ENCODE results near the gene DEFB131B. TPM values are rescaled to one million over a fixed set of nuclear protein-coding genes. Genes with fewer than 3 reads are reported as not detected.
"Not testable (repeated sequence)": the region's sequence is repeated elsewhere in the genome, so short reads cannot be mapped to it uniquely, and the experiment has no call there.

Gene DEFB131B
- total RNA-seq, 1 donor from 2014 or later: not detected

DNA sequence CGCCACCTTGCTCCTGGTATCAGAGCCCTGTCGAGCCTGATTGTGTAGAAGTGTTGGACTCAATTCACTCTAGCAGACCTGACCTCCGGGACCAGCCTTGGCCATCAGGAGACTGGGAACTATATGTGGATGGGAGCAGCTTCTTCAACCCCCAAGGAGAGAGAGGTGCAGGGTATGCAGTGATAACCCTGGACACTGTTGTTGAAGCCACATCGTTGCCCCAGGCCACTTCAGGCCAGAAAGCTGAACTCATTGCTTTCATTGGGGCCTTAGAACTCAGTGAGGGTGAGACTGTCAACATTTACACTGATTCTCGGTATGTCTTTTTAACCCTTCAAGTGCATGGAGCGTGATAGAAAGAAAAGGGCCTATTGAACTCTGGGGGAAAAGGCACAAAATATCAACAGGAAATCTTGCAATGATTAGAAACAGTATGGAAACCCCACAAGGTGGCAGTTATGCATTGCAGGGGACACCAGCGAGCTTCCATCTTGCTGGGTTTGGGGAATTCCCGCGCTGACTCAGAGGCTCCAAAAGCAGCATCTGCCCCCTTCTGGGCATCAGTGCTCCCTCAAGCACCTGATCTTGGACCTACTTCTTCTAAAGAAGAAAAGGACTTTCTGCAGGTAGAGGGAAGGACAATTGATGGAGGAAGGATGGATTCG lies 33.2 kb downstream of the DEFB131B start:
- DNase-seq (ENCODE audit: low spot score): not testable (repeated sequence)

- DNase-seq (ENCODE audit: low spot score): peak; percentile 16
These were observed 33.7 kb downstream of the DEFB131B start for GRCh38 chr11:71911986-71912340.

DNA sequence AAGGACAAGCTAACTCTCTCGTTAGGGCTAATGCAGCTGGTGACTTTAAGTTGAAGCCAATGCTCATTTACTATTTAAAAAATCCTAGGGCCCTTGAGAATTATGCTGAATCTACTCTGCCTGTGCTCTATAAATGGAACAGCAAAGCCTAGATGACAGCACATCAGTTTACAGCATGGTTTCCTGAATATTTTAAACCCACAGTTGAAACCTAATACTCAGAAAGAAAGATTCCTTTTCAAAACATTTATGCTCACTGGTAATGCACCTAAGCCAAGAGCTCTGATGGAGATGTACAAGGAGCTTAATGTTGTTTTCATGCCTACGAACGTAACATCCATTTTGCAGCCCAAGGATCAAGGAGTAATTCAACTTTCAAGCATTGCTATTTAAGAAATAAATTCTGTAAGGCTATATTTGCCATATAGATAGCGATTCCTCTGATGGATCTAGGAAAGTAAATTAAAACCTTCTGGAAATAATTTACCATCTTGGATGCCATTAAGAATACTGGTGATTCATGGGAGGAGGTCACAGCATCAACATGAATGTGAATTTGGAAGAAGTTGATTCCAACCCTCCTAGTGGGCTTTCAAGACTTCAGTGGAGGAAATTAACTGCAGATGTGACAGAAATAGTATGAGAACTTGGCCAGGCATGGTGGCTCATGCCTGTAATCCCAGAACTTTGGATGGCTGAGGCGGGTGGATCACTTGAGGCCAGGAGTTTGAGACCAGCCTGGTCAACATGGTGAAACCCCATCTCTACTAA lies 35.7 kb downstream of the DEFB131B start:
- no peak for DNase-seq (ENCODE audit: low spot score)

GRCh38 chr11:71914617-71915189 lies 36.5 kb downstream of the DEFB131B start:
- no peak for DNase-seq (ENCODE audit: low spot score)

- no peak for DNase-seq (ENCODE audit: low spot score)
These were observed 39.4 kb downstream of the DEFB131B start for GRCh38 chr11:71917646-71918140.

- DNase-seq (ENCODE audit: low spot score): peak; percentile 83
These were observed 49.8 kb downstream of the DEFB131B start, which contains the start of gene XNDC1N for GRCh38 chr11:71927820-71928736. Gene XNDC1N, minus strand, starts transcription at chr11:71928594. Its CDS starts 5,241 bp downstream, at chr11:71923353.

DNA sequence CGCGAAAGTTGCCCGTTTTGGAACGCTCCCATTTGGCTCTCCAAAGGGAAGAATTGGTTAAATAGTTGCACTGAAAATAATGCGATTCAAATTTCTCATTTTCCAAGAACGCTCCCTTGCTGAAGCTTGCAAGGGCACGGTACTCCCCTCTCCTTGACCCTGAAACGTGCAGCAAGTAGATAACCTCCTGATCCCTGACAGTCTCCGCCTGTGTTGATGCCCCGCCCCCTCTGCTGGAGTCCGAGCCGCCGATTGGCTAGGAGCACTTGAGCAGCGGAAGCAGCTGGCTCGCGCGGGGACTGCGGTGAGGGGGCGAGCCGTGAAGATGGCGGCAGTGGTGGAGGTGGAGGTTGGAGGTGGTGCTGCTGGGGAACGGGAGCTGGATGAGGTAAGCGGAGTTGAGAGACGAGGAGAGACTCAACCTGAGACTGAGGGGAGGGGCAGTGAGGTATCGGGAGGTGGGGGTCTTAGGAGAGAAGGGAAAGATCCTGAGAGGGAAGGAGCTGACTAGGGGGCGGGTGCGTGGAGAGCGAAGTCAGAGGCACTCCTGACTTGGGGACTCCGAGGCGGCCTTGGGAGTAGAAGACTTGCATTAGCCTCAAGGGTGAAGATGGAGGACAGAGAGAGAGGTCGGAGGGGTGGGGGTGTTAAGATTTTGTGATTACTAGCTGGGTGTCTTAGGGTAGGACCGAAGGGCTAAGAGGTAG lies 50.6 kb downstream of the DEFB131B start, which contains the start of gene RNF121:
Gene RNF121, plus strand, starts transcription at position 310 of the 707 bp plus-strand sequence. Its CDS starts 16 bp downstream, at position 326.
- peak; percentile 96 for DNase-seq (ENCODE audit: low spot score)

DNA sequence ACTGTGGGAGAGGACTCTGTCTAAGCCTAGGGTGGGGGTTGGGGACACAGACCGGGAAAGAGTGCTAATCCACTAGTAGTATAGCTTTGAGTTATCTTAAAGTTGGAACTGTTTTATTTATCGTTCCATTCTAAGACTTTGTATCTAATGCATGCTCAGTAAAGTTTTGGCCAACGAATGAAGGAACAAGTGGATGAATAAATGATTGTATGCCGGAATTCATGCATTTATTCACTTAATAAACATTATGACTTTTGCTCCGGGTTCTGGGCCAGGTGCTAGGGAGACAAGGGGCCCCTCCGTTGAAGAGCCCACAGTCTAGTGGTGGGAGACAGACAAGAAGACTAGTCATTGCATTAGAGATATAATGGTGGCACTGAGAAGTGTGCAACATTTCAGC lies 51.2 kb downstream of the DEFB131B start:
- DNase-seq (ENCODE audit: low spot score): no peak

- DNase-seq (ENCODE audit: low spot score): no peak
These were observed 52.4 kb downstream of the DEFB131B start for GRCh38 chr11:71930556-71931244.

DNA sequence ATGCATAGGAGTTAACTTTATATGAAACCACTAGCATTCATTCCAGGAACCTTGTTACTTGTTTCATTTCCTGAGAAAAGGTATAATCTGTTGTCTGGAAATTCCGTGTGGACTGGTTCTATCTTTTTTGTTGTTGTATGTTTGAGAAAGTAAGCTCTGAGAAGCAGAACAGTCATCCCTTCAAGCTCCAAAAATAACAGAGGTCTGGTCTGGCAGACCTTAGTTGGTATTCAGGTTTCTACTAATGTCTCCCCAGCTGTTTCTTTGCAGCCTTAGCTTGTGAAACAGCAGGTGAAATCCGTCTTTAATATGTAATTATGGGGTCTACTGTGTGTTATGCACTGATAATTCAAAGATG lies 53.0 kb downstream of the DEFB131B start:
- no peak for DNase-seq (ENCODE audit: low spot score)

DNA sequence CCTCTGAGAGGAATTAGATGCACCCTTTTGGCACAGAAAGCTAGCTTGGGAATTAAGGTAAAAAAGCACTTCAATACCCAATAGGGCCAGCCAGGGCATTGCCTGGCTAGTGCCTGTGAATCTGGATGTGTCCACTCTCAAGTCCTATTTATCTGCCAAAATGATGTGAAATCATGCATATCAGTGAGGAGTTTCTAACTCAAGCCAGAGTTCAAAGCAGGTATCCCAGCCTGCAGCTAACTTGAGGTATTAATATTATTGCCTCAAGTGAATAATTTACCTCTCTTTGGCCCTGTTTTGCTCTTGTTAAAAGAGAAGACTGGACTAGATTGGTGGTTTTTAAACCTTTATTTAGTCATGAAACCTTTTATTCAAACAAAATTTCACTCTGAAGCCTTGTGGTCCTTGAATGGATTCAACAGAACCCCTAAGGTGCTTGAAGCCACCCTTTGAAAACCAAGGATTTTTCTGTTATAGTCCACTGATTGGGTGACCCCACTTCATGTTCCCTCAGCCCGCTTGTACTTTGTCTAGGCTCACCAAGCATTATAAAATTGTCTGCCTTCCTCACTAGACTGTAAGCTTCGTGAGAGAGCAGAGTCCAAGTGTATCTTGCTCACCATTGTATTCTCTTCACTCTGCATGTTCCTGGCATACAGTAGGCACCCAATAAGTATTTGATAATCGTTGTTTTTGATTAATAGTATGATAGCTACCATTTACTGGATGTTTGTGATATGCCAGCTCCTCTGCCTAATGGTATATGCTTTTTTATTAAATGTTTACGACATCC lies 55.1 kb downstream of the DEFB131B start:
- no peak for DNase-seq (ENCODE audit: low spot score)

Other genes starting within 250 kb of the DEFB131B start
- gene DEFB108B, start 45.3 kb upstream of the DEFB131B start, total RNA-seq: not detected
- gene XNDC1N, start 50.1 kb downstream of the DEFB131B start, total RNA-seq: 11.6 TPM
- gene RNF121, start 50.6 kb downstream of the DEFB131B start, total RNA-seq: 38.7 TPM
- gene IL18BP, start 120.5 kb downstream of the DEFB131B start, total RNA-seq: 10.6 TPM
- 261 TPM for gene NUMA1, start 202.1 kb downstream of the DEFB131B start, total RNA-seq
- 12.9 TPM for gene LRRC51, start 202.4 kb downstream of the DEFB131B start, total RNA-seq
- 81.7 TPM for gene LAMTOR1, start 224.8 kb downstream of the DEFB131B start, total RNA-seq
- not detected for gene TOMT, start 227.5 kb downstream of the DEFB131B start, total RNA-seq
- gene ANAPC15, start 234.2 kb downstream of the DEFB131B start, total RNA-seq: 33.3 TPM

All from mucosa of gallbladder (tissue), 1 donor.